GM13977 (cell line): ENCODE measurements around the gene CCDC93.

Experiments
- DNase-seq: peaks from one replicate; pipeline ENCODE4 v3.0.0; 2012; ENCODE audit warnings: low spot score
- in situ Hi-C: fragments of 300-500 bp; cut with MboI; formaldehyde crosslinking; loops from one replicate; pipeline ENCODE4 v1.12.0; 2022; ENCODE audit warnings: low sequenced_read_pairs, low pct_unique_long_range_greater_than_20kb, mixed read lengths, inconsistent platforms; ENCODE audit not compliant: unreplicated experiment
- TF ChIP-seq, protein P1 (sequence below): IDR thresholded peaks from 2 replicates; pipeline ENCODE4 v1.5.1; 2012; ENCODE audit warnings: mild to moderate bottlenecking, control low read depth; ENCODE audit not compliant: insufficient read depth; ENCODE audit errors: extremely low read depth, missing control alignments

The CCDC93 gene

DNA sequence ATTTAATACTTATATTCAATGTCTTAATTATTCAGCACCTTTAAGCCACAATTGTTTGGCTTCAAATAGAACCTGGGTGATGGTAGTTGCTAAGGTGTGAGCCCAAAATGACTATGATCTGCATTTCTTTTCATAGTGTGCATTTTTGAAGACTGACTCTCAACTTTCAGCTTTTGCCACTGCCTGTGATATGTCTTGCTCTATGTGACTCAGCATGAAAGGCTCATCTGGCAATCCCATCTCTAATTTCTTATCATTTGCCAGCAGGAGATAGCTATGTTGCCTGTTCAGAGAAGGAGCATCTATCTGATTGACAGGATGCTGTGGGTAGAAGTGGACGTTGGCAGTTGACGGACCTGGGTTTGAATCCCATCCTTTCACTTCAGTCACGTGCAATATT, 34.5 kb upstream of the CCDC93 start:
- in situ Hi-C loops = loop anchor here (25.0 kb wide), 1 partner anchor 814 kb away; no protein-coding TSS in a partner anchor
- TF ChIP-seq, protein P1, sequence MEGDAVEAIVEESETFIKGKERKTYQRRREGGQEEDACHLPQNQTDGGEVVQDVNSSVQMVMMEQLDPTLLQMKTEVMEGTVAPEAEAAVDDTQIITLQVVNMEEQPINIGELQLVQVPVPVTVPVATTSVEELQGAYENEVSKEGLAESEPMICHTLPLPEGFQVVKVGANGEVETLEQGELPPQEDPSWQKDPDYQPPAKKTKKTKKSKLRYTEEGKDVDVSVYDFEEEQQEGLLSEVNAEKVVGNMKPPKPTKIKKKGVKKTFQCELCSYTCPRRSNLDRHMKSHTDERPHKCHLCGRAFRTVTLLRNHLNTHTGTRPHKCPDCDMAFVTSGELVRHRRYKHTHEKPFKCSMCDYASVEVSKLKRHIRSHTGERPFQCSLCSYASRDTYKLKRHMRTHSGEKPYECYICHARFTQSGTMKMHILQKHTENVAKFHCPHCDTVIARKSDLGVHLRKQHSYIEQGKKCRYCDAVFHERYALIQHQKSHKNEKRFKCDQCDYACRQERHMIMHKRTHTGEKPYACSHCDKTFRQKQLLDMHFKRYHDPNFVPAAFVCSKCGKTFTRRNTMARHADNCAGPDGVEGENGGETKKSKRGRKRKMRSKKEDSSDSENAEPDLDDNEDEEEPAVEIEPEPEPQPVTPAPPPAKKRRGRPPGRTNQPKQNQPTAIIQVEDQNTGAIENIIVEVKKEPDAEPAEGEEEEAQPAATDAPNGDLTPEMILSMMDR = no peak
- no peak for DNase-seq

DNA sequence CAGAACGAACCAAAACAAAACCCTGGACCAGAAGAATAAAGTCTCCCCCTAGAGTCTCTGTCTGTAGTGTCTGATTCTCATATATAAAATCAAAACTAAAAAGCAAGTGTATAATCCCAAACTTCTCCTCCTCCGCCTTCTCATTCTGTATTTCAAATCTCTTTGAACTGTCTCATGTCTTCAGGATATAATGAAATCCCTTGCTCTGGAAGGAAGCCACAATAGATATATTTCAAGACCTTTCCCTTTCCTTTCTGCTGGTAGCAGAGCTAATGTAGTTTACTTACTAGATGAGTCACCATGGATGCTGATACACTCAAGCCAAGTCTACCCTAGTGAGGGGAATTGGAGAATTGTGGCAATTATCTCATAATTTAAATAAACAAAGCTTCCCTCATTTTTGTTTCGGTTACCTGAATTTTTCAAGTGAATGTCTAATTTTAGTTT, 33.5 kb upstream of the CCDC93 start:
- in situ Hi-C loops = loop anchor here (25.0 kb wide), 1 partner anchor 815 kb away; no protein-coding TSS in a partner anchor
- TF ChIP-seq, protein P1 = no peak
- no peak for DNase-seq

DNA sequence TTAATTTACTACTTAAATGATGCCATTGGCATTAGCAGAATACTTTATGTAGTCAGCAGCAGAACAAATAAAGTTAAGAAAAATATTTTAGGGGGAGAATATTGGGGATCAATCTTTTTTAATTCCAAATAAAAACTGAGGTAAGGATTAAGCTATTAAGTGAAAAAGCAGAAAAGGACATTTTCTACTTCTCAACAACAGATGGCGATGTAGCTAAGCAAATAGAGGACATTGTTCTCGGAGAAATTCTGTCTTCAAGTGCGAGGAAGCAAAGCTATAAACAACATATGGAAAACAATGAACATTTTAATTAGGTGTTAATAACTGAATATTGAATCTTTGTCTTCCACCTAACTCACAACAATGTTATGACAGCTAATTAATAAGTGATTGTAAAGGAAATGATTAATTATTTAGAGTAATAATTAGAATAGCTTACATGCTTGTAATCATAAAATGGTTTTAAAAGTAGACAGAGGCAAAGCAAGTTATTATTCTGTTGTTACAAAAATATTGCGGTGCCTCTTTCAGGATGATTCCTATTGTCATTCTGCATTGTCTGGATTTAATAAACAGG, 32.9 kb upstream of the CCDC93 start:
- in situ Hi-C loops = loop anchor here (25.0 kb wide), 1 partner anchor 816 kb away; no protein-coding TSS in a partner anchor
- DNase-seq = peak; percentile 29
- TF ChIP-seq, protein P1 = peak; percentile 65

DNA sequence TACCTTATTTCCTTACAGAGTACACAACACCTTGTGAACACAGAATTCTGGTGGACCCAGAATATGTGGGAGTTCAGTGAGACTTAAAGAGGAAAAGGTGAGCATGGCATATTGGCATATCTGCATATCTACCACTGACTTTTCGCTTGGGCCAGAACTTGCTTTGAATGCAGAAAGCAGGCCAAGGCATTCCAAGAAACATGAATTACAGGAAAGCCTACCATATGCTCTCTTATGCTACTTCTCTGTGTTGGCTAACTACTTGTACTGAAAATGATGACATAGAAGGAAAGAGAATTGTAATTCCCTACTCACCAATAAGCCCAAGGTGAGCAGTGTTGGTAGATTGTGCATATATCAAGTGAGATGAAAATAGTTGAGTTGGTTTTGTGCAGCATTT, 31.4 kb upstream of the CCDC93 start:
- TF ChIP-seq, protein P1 = no peak
- in situ Hi-C loops = loop anchor here (25.0 kb wide), 1 partner anchor 817 kb away; no protein-coding TSS in a partner anchor
- DNase-seq = no peak

DNA sequence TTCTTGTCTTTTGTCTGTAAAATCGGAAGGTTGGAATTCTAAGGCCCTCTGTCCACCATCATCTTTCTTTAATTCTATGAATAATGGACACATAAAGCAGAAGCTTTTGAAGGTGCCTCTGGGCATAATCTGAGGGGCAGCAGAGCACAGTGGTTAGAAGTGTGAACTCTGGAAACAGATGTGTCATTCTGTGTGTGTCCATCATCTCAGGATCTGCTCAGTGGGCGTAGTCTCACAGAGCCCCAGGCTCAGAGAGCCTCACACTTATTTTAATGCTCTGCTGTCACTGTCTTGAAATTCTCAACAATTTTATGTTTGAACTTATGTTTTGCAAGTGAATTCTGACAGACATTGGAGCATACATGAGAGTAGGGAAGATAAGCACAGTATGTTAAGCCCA, 31.0 kb upstream of the CCDC93 start:
- in situ Hi-C loops = loop anchor here (25.0 kb wide), 1 partner anchor 817 kb away; no protein-coding TSS in a partner anchor
- no peak for DNase-seq
- TF ChIP-seq, protein P1 = no peak

DNA sequence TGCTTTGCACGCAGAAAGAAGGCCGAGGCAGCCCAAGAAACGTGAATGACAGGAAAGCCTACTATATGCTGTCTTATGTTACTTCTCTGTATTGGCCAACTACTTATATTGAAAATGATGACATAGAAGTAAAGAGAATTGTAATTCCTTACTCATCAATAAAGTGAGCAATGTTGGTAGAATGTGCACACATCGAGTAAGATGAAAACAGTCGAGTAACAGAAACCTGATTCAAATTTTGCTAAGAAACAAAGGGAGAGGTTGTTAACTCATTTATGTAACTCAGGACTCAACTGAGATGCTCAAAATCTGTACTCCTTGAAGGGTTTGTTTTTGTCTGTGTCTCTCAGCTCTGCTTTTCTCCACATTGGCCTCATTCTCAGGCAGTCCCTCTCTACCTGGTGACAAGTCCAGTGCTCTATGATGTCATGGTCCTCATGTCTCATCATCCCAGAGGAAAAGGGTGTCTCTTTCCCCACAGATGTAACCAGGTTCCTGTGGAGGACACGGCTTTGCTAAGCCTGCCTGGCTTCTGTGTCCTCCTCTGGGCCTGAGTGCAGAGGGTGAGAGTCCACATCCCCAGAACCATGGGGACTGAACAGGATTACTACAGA, 30.3 kb upstream of the CCDC93 start:
- in situ Hi-C loops = loop anchor here (25.0 kb wide), 1 partner anchor 818 kb away; no protein-coding TSS in a partner anchor
- TF ChIP-seq, protein P1 = no peak
- DNase-seq = no peak
